MM.1S (cell line): ENCODE measurements around the gene ZNF787.

Experiments used
- DNase-seq: peaks from one replicate; pipeline ENCODE4 v3.0.0-alpha.2; 2015
- H2AFZ ChIP-seq: fragments of 300-600 bp; sonication (generic); 2 replicates; pipeline ENCODE4 v1.6.0; 2016; ENCODE audit warnings: antibody characterized with exemption, low read length
- H3F3A ChIP-seq: fragments of 300-600 bp; sonication (generic); 2 replicates; pipeline ENCODE4 v1.6.1; 2016; ENCODE audit warnings: mild to moderate bottlenecking, antibody characterized with exemption, low read length, moderate library complexity, mixed read lengths; ENCODE audit not compliant: insufficient read depth
- H3K27ac ChIP-seq: fragments of 300-600 bp; sonication (generic); 2 replicates; pipeline ENCODE4 v1.5.1; 2016; ENCODE audit warnings: mild to moderate bottlenecking, low read length
- H3K27me3 ChIP-seq: fragments of 300-600 bp; sonication (generic); replicated peaks from 2 replicates; pipeline ENCODE4 v1.6.0; 2016; ENCODE audit warnings: low read length; ENCODE audit not compliant: insufficient read depth
- H3K36me3 ChIP-seq: fragments of 300-600 bp; sonication (generic); replicated peaks from 2 replicates; pipeline ENCODE4 v1.6.1; 2016; ENCODE audit warnings: mild to moderate bottlenecking, low read length, mixed read lengths; ENCODE audit not compliant: insufficient read depth
- H3K4me1 ChIP-seq: fragments of 300-600 bp; sonication (generic); 2 replicates; pipeline ENCODE4 v1.6.1; 2016; ENCODE audit warnings: low read length, mixed read lengths
- H3K4me2 ChIP-seq: fragments of 300-600 bp; sonication (generic); 2 replicates; pipeline ENCODE4 v1.6.0; 2016; ENCODE audit warnings: low read depth, low read length
- H3K4me3 ChIP-seq: fragments of 300-600 bp; sonication (generic); 2 replicates; pipeline ENCODE4 v1.5.1; 2016; ENCODE audit warnings: low read length, mixed read lengths
- H3K79me2 ChIP-seq: fragments of 300-600 bp; sonication (generic); 2 replicates; pipeline ENCODE4 v1.6.1; 2016; ENCODE audit warnings: mixed run types, low read length, mixed read lengths
- H3K9ac ChIP-seq: fragments of 300-600 bp; sonication (generic); 2 replicates; pipeline ENCODE4 v1.6.1; 2016; ENCODE audit warnings: low read length, mixed read lengths
- H3K9me2 ChIP-seq: fragments of 300-600 bp; sonication (generic); replicated peaks from 2 replicates; pipeline ENCODE4 v1.6.1; 2016; ENCODE audit warnings: mild to moderate bottlenecking, low read length, mixed read lengths; ENCODE audit not compliant: insufficient read depth
- H3K9me3 ChIP-seq: fragments of 300-600 bp; sonication (generic); replicated peaks from 2 replicates; pipeline ENCODE4 v1.6.1; 2016; ENCODE audit warnings: mild to moderate bottlenecking, low read length, mixed read lengths; ENCODE audit not compliant: insufficient read depth
- H4K20me1 ChIP-seq: fragments of 300-600 bp; sonication (generic); 2 replicates; pipeline ENCODE4 v1.6.1; 2016; ENCODE audit warnings: mild to moderate bottlenecking, low read length, moderate library complexity, mixed read lengths; ENCODE audit not compliant: insufficient read depth
- CTCF ChIP-seq: fragments of 300-600 bp; sonication (generic); IDR thresholded peaks from 2 replicates; pipeline ENCODE4 v1.5.1; 2016; ENCODE audit warnings: antibody characterized with exemption, low read length, mixed read lengths
- EZH2 ChIP-seq: fragments of 300-600 bp; sonication (generic); optimal IDR thresholded peaks from 2 replicates; pipeline ENCODE3; 2017; ENCODE audit warnings: low read depth, mild to moderate bottlenecking, antibody characterized with exemption, low read length, mixed read lengths
- EZH2phosphoT487 ChIP-seq: fragments of 300-600 bp; sonication (generic); IDR thresholded peaks from 2 replicates; pipeline ENCODE4 v1.6.1; 2018; ENCODE audit warnings: antibody characterized with exemption, low read length

ZNF787 gene

GRCh38 chr19:56117376-56117884 is 3.7 kb downstream of the ZNF787 start:
- Histone ChIP-seq H3K9me2 (no peaks in the 10 kb centered on the region), H3K4me3 (no peak overlapping the region), H3F3A (no peaks in the 10 kb centered on the region), H3K9ac (no peak overlapping the region), H3K9me3 (no peaks in the 10 kb centered on the region), H3K4me2 (no peak overlapping the region), H3K27ac (no peak overlapping the region), H4K20me1 (peaks cover 12% of the 10 kb centered on the region), H3K27me3 (no peaks in the 10 kb centered on the region), H2AFZ (no peak overlapping the region), H3K4me1 (peaks cover 13% of the 10 kb centered on the region; the same call in 1 of the 2 replicates), H3K36me3 (no peaks in the 10 kb centered on the region), H3K79me2 (peaks cover 82% of the 10 kb centered on the region)
- TF ChIP-seq EZH2phosphoT487 (no peak), CTCF (no peak), EZH2 (no peak)
- no peak for DNase-seq

GRCh38 chr19:56116606-56117005 is 4.5 kb downstream of the ZNF787 start:
- peaks cover 12% of the 10 kb centered on the region for H4K20me1 ChIP-seq
- H3K4me3 ChIP-seq: no peak overlapping the region
- H3K4me2 ChIP-seq: no peak overlapping the region
- H2AFZ ChIP-seq: no peak overlapping the region
- H3K27ac ChIP-seq: no peak overlapping the region
- no peak for DNase-seq
- peaks cover 8% of the 10 kb centered on the region; the same call in 1 of the 2 replicates for H3K4me1 ChIP-seq
- no peaks in the 10 kb centered on the region for H3F3A ChIP-seq
- H3K79me2 ChIP-seq: peaks cover 90% of the 10 kb centered on the region
- H3K27me3 ChIP-seq: no peaks in the 10 kb centered on the region
- no peaks in the 10 kb centered on the region for H3K9me2 ChIP-seq
- no peaks in the 10 kb centered on the region for H3K9me3 ChIP-seq
- no peak overlapping the region for H3K9ac ChIP-seq
- TF ChIP-seq EZH2 (no peak), CTCF (no peak), EZH2phosphoT487 (no peak)
- H3K36me3 ChIP-seq: no peaks in the 10 kb centered on the region

GRCh38 chr19:56115490-56115889 is 5.6 kb downstream of the ZNF787 start:
- no peaks in the 10 kb centered on the region for H3K9me3 ChIP-seq
- no peak overlapping the region for H2AFZ ChIP-seq
- H3K9ac ChIP-seq: no peak overlapping the region
- H3K27ac ChIP-seq: no peak overlapping the region
- H3K4me2 ChIP-seq: no peak overlapping the region
- no peaks in the 10 kb centered on the region for H3F3A ChIP-seq
- TF ChIP-seq CTCF: no peak
- no peak for TF ChIP-seq EZH2
- no peak for TF ChIP-seq EZH2phosphoT487
- H3K4me1 ChIP-seq: peaks cover 8% of the 10 kb centered on the region; the same call in 1 of the 2 replicates
- no peaks in the 10 kb centered on the region for H3K9me2 ChIP-seq
- no peaks in the 10 kb centered on the region for H3K27me3 ChIP-seq
- peaks cover 12% of the 10 kb centered on the region for H4K20me1 ChIP-seq
- no peaks in the 10 kb centered on the region for H3K36me3 ChIP-seq
- no peak for DNase-seq
- H3K4me3 ChIP-seq: no peak overlapping the region
- H3K79me2 ChIP-seq: peaks cover 100% of the 10 kb centered on the region
